ENCODE data around the gene TTLL11.

GRCh38 chr9:121880343-121880898 lies 212.7 kb downstream of the TTLL11 start:
- no peak for TF ChIP-seq POLR2A (IDR thresholded peaks at IDR 0.05; ENCODE audit: low read depth, low read length)
- no peak for TF ChIP-seq POLR2AphosphoS5 (IDR thresholded peaks at IDR 0.05; ENCODE audit: low read depth, low read length)
- TF ChIP-seq TAF1 (IDR thresholded peaks at IDR 0.05; ENCODE audit: low read depth, low read length): no peak

Data from GM12891 (cell line).